Left lung (tissue), 10 donors: ENCODE data around the gene CTDSPL. TPM values are rescaled to one million over a fixed set of nuclear protein-coding genes. Genes with fewer than 3 reads are reported as not detected.

ENCODE experiments used
- ATAC-seq: fragments of 200-7000 bp; cut with Tn5 transposase; one replicate; pipeline ENCODE4 v1.9.1; 2020; ENCODE audit warnings: moderate library complexity
- DNase-seq, 4 donors: peaks; one replicate each; pipeline ENCODE4 v3.0.0-alpha.2; 2013 to 2020
- H3K27ac ChIP-seq, 2 donors: fragments of 200-600 bp; sonication (generic) in 1 of 2; one replicate each; pipeline versions ENCODE4 v1.5.0 to v1.8.0; 2020 to 2021
- H3K27me3 ChIP-seq, 2 donors: fragments of 200-600 bp; sonication (generic) in 1 of 2; one replicate each; pipeline versions ENCODE4 v1.5.0 to v1.8.0; 2020 to 2021
- H3K36me3 ChIP-seq, 2 donors: fragments of 200-600 bp; sonication (generic) in 1 of 2; one replicate each; pipeline versions ENCODE4 v1.5.0 to v1.8.0; 2020 to 2021
- H3K4me1 ChIP-seq, 2 donors: fragments of 200-600 bp; one replicate each; pipeline ENCODE4 v1.8.0; 2021
- H3K4me3 ChIP-seq, 2 donors: fragments of 200-600 bp; sonication (generic) in 1 of 2; one replicate each; pipeline versions ENCODE4 v1.5.0 to v1.8.0; 2020 to 2021; ENCODE audit warnings: mild to moderate bottlenecking in 1 of 2
- H3K9me3 ChIP-seq, 2 donors: fragments of 200-600 bp; sonication (generic) in 1 of 2; one replicate each; pipeline versions ENCODE4 v1.5.0 to v1.8.0; 2020 to 2021
- CTCF ChIP-seq, 2 donors: fragments of 200-600 bp; sonication (generic) in 1 of 2; IDR thresholded peaks; one replicate each; pipeline versions ENCODE4 v1.5.0 to v1.8.0; 2021; ENCODE audit warnings: antibody characterized with exemption in 2 of 2
- intact Hi-C, 2 donors: fragments of 100-400 bp; cut with DNase I; formaldehyde crosslinking; loops; one replicate each; pipeline versions ENCODE4 v1.11.2 to v1.14.2; 2022
- polyA plus RNA-seq, 6 donors: library from polyadenylated mRNA; unstranded; fragments of 120-200 nt; gene quantifications; one replicate each; pipeline ENCODE4 v1.2.1, GENCODE V29; 2013; ENCODE audit not compliant: insufficient read length in 6 of 6
- total RNA-seq, 2 donors: library from RNA; stranded (reverse); fragmentation: NEBNext Ultra II Directional; extraction: Animal tissue kit (Norgen Biotek cat#: 25700); gene quantifications; one replicate each; pipeline ENCODE4 v1.2.1, GENCODE V29; 2021
- donor health status: DM: no; HTN: yes; CAD: no.
- donor health status: DM: no; HTN: no; CAD: no.

Gene CTDSPL
- total and polyA plus RNA-seq, 8 donors, result 46.9 to 122 (median 115) TPM

GRCh38 chr3:38006031-38006430, 144.4 kb downstream of the CTDSPL start:
- intact Hi-C loops, result no loop called here
- Histone ChIP-seq H3K27me3 (no peaks in the 10 kb centered on the region), H3K4me3 (no peak overlapping the region), H3K9me3 (no peaks in the 10 kb centered on the region), H3K36me3 (peaks cover 0 to 81% of the 10 kb centered on the region in 2 donors), H3K4me1 (peaks cover 5 to 21% of the 10 kb centered on the region in 2 donors), H3K27ac (no peak overlapping the region)
- ATAC-seq, result no peak
- TF ChIP-seq CTCF (IDR thresholded peaks at IDR 0.05), result no peak
- no peak for DNase-seq

- no peaks in the 10 kb centered on the region for H3K27me3 ChIP-seq
- H3K4me1 ChIP-seq, result peaks cover 5 to 21% of the 10 kb centered on the region in 2 donors
- peaks cover 0 to 81% of the 10 kb centered on the region in 2 donors for H3K36me3 ChIP-seq
- no peak overlapping the region for H3K27ac ChIP-seq
- DNase-seq (no peak), ATAC-seq (no peak)
- intact Hi-C loops, result no loop called here
- no peak overlapping the region for H3K4me3 ChIP-seq
- no peak for TF ChIP-seq CTCF (IDR thresholded peaks at IDR 0.05)
- no peaks in the 10 kb centered on the region for H3K9me3 ChIP-seq
Observed at GRCh38 chr3:38006445-38006995, 144.8 kb downstream of the CTDSPL start.

- H3K27ac ChIP-seq, result no peak overlapping the region
- ATAC-seq (no peak), DNase-seq (no peak)
- intact Hi-C loops, result no loop called here
- H3K36me3 ChIP-seq, result peaks cover 0 to 72% of the 10 kb centered on the region in 2 donors
- no peaks in the 10 kb centered on the region for H3K27me3 ChIP-seq
- no peak overlapping the region for H3K4me3 ChIP-seq
- peaks cover 5 to 21% of the 10 kb centered on the region in 2 donors for H3K4me1 ChIP-seq
- H3K9me3 ChIP-seq, result no peaks in the 10 kb centered on the region
- TF ChIP-seq CTCF (IDR thresholded peaks at IDR 0.05), result no peak
Observed at GRCh38 chr3:38007754-38008090, 146.0 kb downstream of the CTDSPL start.

- H3K27me3 ChIP-seq, result no peaks in the 10 kb centered on the region
- peaks cover 5 to 19% of the 10 kb centered on the region in 2 donors for H3K4me1 ChIP-seq
- ATAC-seq (no peak), DNase-seq (peak in 1 of 4 donors; percentile 68)
- no peak overlapping the region for H3K27ac ChIP-seq
- H3K4me3 ChIP-seq, result no peak overlapping the region
- intact Hi-C loops, result no loop called here
- peaks cover 0 to 67% of the 10 kb centered on the region in 2 donors for H3K36me3 ChIP-seq
- TF ChIP-seq CTCF (IDR thresholded peaks at IDR 0.05), result no peak
- no peaks in the 10 kb centered on the region for H3K9me3 ChIP-seq
Observed at GRCh38 chr3:38008191-38008701, 146.6 kb downstream of the CTDSPL start.

DNA sequence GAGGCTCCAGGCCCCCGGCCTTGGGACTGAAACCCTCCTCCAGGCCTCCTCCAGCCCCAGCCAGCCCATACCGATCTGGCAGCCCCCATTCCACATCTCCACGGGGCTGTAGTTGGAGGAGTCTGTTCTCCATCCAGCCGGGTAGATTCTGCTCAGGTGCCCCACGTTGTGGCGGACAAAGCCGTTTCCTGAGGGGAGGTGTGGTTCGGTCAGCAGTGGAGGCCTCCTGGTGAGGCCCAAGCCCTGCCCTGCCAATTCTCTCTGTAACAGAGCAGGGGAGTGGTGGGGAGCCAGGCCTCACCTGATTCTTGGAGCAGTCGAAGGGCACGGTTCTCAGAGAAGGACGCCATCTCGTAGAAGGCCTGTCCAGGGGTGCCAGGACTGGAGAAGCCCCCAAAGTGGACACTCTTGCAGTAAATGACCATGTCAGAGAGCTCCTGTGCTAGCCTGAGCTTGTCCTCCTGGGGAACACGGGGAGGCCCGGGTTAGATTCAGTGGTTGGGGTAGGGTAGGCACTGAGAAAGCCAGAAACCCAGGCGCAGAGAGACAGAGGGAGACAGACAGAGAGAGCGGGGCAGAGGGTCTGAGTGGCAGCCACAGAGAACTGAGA, 147.4 kb downstream of the CTDSPL start:
- intact Hi-C loops, result no loop called here
- Histone ChIP-seq H3K4me1 (peaks cover 5 to 10% of the 10 kb centered on the region in 2 donors), H3K27me3 (no peaks in the 10 kb centered on the region), H3K9me3 (no peaks in the 10 kb centered on the region), H3K27ac (no peak overlapping the region), H3K4me3 (no peak overlapping the region), H3K36me3 (peaks cover 0 to 67% of the 10 kb centered on the region in 2 donors)
- DNase-seq, result peak in 1 of 4 donors; percentile 43
- no peak for ATAC-seq
- no peak for TF ChIP-seq CTCF (IDR thresholded peaks at IDR 0.05)
